PC-9 (cell line): ENCODE data around the gene SART3.

ENCODE experiments used
- CTCF ChIP-seq: fragments of 200-600 bp; sonication (generic); conservative IDR thresholded peaks from 2 replicates; pipeline ENCODE4 v1.6.1; 2017; ENCODE audit warnings: mixed run types, antibody characterized with exemption, mild to moderate bottlenecking, moderate library complexity
- EZH2 ChIP-seq: fragments of 200-600 bp; sonication (generic); IDR thresholded peaks from 2 replicates; pipeline ENCODE4 v1.8.0; 2017; ENCODE audit warnings: antibody characterized with exemption, low read depth

DNA sequence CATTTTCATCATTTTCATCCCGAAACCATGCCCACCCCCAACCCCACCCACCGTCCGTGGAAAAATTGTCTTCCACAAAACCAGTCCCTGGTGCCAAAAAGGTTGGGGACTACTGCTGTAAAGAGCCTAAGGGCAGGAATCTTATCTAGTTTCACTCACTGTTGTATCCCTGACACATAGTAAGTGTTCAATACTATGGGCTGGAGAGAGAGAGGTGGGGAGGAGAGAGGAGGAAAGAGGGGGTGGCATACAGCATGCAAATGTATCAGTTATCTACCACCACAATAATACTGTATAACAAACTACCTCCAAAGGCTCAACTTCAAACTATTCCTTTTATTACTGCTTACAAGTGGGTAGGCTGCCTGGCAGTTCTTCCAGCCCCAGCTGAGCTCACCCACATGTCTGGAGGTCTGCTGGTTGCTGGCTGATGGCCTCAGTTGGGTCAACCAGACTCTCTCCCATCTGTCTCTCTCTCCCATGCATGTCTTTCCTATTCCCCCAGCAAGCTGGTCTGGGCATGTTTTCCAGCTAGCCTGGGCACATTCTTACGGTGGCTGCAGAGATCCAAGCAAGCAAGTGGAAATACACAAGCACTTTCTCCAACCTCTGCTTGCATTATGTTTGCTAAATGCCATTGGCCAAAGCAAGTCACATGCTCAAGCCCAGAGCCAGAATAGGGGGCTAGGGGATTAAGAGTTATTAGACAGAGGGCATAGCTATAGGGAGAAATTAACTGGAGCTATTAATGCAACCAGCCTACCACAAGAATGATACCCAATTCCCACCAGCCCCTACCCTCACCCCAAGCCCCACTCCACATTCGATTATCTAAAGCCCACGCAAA lies 77.5 kb downstream of the SART3 start:
- TF ChIP-seq CTCF (no peak), EZH2 (no peak)
